Neural progenitor cell (in vitro differentiated cells): ENCODE measurements around the gene GP1BB. TPM values are rescaled to one million over a fixed set of nuclear protein-coding genes. Genes with fewer than 3 reads are reported as not detected.

Experiments
- DNase-seq: peaks from one replicate; pipeline ENCODE4 v3.0.0-alpha.2; 2016; ENCODE audit warnings: low spot score
- H2AFZ ChIP-seq: fragments of 200-600 bp; sonication (generic); replicated peaks from 2 replicates; pipeline ENCODE4 v1.6.1; 2016; ENCODE audit warnings: antibody characterized with exemption
- H3F3A ChIP-seq: fragments of 200-600 bp; sonication (generic); 2 replicates; pipeline ENCODE4 v1.6.1; 2016; ENCODE audit warnings: antibody characterized with exemption, low read depth
- H3K27ac ChIP-seq: fragments of 200-600 bp; sonication (generic); 2 replicates; pipeline ENCODE4 v1.5.1; 2016; ENCODE audit warnings: mild to moderate bottlenecking
- H3K27me3 ChIP-seq: fragments of 200-600 bp; sonication (generic); 2 replicates; pipeline ENCODE4 v1.6.1; 2016; ENCODE audit warnings: mild to moderate bottlenecking, moderate library complexity
- H3K36me3 ChIP-seq: fragments of 200-600 bp; sonication (generic); 2 replicates; pipeline ENCODE4 v1.5.1; 2016
- H3K4me1 ChIP-seq: fragments of 200-600 bp; sonication (generic); 2 replicates; pipeline ENCODE4 v1.6.1; 2016; ENCODE audit warnings: mixed run types
- H3K4me2 ChIP-seq: fragments of 200-600 bp; sonication (generic); 2 replicates; pipeline ENCODE4 v1.6.1; 2016
- H3K4me3 ChIP-seq: fragments of 200-600 bp; sonication (generic); 2 replicates; pipeline ENCODE4 v1.5.1; 2016
- H3K79me2 ChIP-seq: fragments of 200-600 bp; sonication (generic); 2 replicates; pipeline ENCODE4 v1.6.1; 2016; ENCODE audit warnings: low read depth
- H3K9ac ChIP-seq: fragments of 200-600 bp; sonication (generic); 2 replicates; pipeline ENCODE4 v1.6.1; 2016
- H3K9me3 ChIP-seq: fragments of 200-600 bp; sonication (generic); 2 replicates; pipeline ENCODE4 v1.5.1; 2016; ENCODE audit warnings: low read depth
- H4K20me1 ChIP-seq: fragments of 200-600 bp; sonication (generic); 2 replicates; pipeline ENCODE4 v1.6.1; 2016; ENCODE audit warnings: low read depth
- H3K27ac Mint-ChIP-seq: 3 replicates; pipeline ENCODE4 v1.8.0; 2021; ENCODE audit warnings: mixed read lengths
- H3K27me3 Mint-ChIP-seq: 2 replicates; pipeline ENCODE4 v1.8.0; 2022; ENCODE audit warnings: low read depth, mild to moderate bottlenecking, inconsistent platforms, moderate library complexity, mixed read lengths; ENCODE audit not compliant: insufficient read depth
- H3K36me3 Mint-ChIP-seq: 3 replicates; pipeline ENCODE4 v1.8.0; 2021; ENCODE audit warnings: mixed read lengths
- H3K4me1 Mint-ChIP-seq: 3 replicates; pipeline ENCODE4 v1.8.0; 2021; ENCODE audit warnings: mixed read lengths
- H3K4me3 Mint-ChIP-seq: 3 replicates; pipeline ENCODE4 v1.8.0; 2021; ENCODE audit warnings: mild to moderate bottlenecking, moderate library complexity, mixed read lengths
- H3K9me3 Mint-ChIP-seq: 3 replicates; pipeline ENCODE4 v1.8.0; 2020; ENCODE audit warnings: mixed read lengths
- EZH2 ChIP-seq: fragments of 200-600 bp; sonication (generic); IDR thresholded peaks from 2 replicates; pipeline ENCODE4 v1.6.1; 2017; ENCODE audit warnings: antibody characterized with exemption, mild to moderate bottlenecking, moderate library complexity
- EZH2phosphoT487 ChIP-seq: fragments of 200-600 bp; sonication (generic); IDR thresholded peaks from 2 replicates; pipeline ENCODE4 v1.6.1; 2017; ENCODE audit warnings: antibody characterized with exemption
- total RNA-seq: library from RNA; depleted of rRNA; stranded (reverse); fragments of >200 nt; gene quantifications from 2 replicates; pipeline ENCODE4 v1.2.3, GENCODE V29; 2015; ENCODE audit warnings: low replicate concordance
- TF ChIP-seq, protein P1 (sequence below): fragments of 200-600 bp; sonication (generic); IDR thresholded peaks from 2 replicates; pipeline ENCODE4 v1.5.1; 2017; ENCODE audit warnings: antibody characterized with exemption, mild to moderate bottlenecking

GP1BB gene
- total RNA-seq, 1 donor from 2014 or later: not detected

DNA sequence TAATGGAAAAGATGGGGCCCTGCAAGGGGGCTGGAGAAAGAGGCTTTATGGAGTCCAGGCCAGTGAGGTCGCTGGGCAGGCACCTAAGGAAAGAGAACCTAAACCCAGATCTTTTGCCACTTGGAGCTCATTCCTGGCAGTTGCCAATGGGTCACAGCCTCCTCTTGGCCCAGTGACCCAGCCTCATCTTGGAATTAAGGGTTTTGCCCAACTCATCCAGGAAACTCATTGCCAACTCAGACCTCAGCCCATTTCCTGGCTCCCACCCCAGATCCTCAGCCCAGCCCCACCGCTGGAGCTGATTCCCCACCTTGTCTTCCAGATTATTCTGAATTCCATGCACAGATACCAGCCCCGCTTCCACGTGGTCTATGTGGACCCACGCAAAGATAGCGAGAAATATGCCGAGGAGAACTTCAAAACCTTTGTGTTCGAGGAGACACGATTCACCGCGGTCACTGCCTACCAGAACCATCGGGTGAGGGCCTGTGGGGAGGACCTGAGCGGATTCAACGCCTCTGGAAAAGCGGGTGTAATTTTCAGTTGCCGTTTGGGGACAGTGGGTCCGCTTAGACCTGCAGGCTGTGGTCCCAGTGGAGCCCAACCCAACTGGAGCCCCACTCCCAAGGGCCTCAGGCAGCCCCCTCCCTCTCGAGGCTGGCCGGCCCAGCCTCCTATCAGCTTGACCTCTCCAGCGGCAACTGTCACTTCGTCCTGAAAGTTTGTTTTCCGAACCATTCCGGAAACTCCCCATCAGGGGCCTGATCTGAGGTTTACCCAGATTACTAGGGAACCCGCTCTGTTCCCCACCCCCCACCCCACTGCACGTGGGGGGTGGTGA, 41.5 kb downstream of the GP1BB start:
- H3K27me3 Mint-ChIP-seq: peaks cover 75% of the 10 kb centered on the region
- peaks cover 24% of the 10 kb centered on the region for H3K4me1 Mint-ChIP-seq
- no peak overlapping the region for H3K27ac Mint-ChIP-seq
- H3K27ac ChIP-seq: no peak overlapping the region
- H3K4me2 ChIP-seq: no peak overlapping the region
- no peaks in the 10 kb centered on the region for H3K36me3 Mint-ChIP-seq
- H2AFZ ChIP-seq: no peak overlapping the region
- peaks cover 25% of the 10 kb centered on the region for H3F3A ChIP-seq
- peak overlapping the region; percentile 63 for H3K4me3 Mint-ChIP-seq
- no peaks in the 10 kb centered on the region for H3K36me3 ChIP-seq
- no peak overlapping the region for H3K9ac ChIP-seq
- H3K4me3 ChIP-seq: no peak overlapping the region
- H3K9me3 ChIP-seq: no peaks in the 10 kb centered on the region
- no peaks in the 10 kb centered on the region for H3K79me2 ChIP-seq
- H3K9me3 Mint-ChIP-seq: peaks cover 7% of the 10 kb centered on the region
- H3K27me3 ChIP-seq: peaks cover 99% of the 10 kb centered on the region
- peak; percentile 41 for DNase-seq
- peaks cover 69% of the 10 kb centered on the region for H4K20me1 ChIP-seq
- H3K4me1 ChIP-seq: peaks cover 6% of the 10 kb centered on the region
- TF ChIP-seq EZH2 (peak; percentile 93), EZH2phosphoT487 (no peak)

DNA sequence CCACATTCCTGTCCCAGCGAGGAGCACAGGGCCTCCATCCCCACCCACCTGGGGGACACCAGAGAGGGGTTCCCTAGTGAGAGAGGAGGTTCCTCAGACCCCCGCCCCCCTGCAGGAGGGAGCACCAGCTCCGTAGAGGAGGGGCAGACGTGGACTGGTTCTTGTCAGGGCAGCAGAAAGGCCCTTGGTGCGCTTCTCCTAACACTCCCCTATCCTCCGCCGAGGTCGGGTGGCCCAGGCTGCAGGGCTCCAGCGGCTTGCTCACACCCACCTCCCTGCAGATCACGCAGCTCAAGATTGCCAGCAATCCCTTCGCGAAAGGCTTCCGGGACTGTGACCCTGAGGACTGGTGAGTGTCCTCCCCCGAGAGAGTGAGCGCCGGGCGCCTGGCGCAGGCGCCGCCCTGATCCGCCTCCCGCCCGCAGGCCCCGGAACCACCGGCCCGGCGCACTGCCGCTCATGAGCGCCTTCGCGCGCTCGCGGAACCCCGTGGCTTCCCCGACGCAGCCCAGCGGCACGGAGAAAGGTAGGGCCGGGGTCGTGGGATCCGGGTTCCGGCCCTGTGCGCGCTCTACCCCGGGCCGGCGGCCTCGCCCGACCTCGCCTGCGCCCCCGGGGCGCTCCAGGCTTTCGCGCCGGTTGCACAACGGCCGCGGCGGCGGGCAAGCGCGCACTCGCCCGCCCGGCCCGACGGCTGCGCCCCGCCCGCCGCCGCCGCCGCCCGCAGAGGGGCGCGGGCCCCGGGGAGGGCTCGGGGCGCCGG, 42.3 kb downstream of the GP1BB start:
- Mint-ChIP-seq H3K36me3 (no peaks in the 10 kb centered on the region), H3K27ac (no peak overlapping the region), H3K27me3 (peaks cover 70% of the 10 kb centered on the region), H3K9me3 (peaks cover 7% of the 10 kb centered on the region), H3K4me3 (no peak overlapping the region), H3K4me1 (peaks cover 19% of the 10 kb centered on the region)
- Histone ChIP-seq H3K4me2 (peak overlapping the region; percentile 52), H3K4me3 (peak overlapping the region; percentile 25), H3K9me3 (no peaks in the 10 kb centered on the region), H3K27me3 (peaks cover 100% of the 10 kb centered on the region), H3K36me3 (no peaks in the 10 kb centered on the region), H3K27ac (no peak overlapping the region), H4K20me1 (peaks cover 65% of the 10 kb centered on the region), H3K4me1 (peaks cover 2% of the 10 kb centered on the region), H3K9ac (no peak overlapping the region), H2AFZ (no peak overlapping the region), H3F3A (peaks cover 21% of the 10 kb centered on the region), H3K79me2 (no peaks in the 10 kb centered on the region)
- TF ChIP-seq, protein P1, sequence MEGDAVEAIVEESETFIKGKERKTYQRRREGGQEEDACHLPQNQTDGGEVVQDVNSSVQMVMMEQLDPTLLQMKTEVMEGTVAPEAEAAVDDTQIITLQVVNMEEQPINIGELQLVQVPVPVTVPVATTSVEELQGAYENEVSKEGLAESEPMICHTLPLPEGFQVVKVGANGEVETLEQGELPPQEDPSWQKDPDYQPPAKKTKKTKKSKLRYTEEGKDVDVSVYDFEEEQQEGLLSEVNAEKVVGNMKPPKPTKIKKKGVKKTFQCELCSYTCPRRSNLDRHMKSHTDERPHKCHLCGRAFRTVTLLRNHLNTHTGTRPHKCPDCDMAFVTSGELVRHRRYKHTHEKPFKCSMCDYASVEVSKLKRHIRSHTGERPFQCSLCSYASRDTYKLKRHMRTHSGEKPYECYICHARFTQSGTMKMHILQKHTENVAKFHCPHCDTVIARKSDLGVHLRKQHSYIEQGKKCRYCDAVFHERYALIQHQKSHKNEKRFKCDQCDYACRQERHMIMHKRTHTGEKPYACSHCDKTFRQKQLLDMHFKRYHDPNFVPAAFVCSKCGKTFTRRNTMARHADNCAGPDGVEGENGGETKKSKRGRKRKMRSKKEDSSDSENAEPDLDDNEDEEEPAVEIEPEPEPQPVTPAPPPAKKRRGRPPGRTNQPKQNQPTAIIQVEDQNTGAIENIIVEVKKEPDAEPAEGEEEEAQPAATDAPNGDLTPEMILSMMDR: no peak
- TF ChIP-seq EZH2phosphoT487 (peak; percentile 93), EZH2 (peak; percentile 79)
- peak; percentile 52 for DNase-seq

DNA sequence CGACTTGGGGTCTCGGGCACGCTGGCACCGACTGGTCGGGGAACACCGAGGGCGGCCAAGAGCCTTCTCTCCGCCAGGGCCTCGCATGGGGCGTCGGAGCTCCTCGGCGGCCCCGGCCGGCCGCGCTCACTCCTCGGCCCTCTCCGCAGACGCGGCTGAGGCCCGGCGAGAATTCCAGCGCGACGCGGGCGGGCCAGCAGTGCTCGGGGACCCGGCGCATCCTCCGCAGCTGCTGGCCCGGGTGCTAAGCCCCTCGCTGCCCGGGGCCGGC, 42.8 kb downstream of the GP1BB start:
- Mint-ChIP-seq H3K27me3 (peaks cover 70% of the 10 kb centered on the region), H3K4me1 (peaks cover 19% of the 10 kb centered on the region), H3K9me3 (peaks cover 7% of the 10 kb centered on the region), H3K4me3 (no peak overlapping the region), H3K36me3 (no peaks in the 10 kb centered on the region), H3K27ac (no peak overlapping the region)
- DNase-seq: peak; percentile 68
- peak overlapping the region; percentile 27 for H3K4me3 ChIP-seq
- H3K9me3 ChIP-seq: no peaks in the 10 kb centered on the region
- H3K79me2 ChIP-seq: no peaks in the 10 kb centered on the region
- TF ChIP-seq EZH2 (no peak), EZH2phosphoT487 (no peak)
- TF ChIP-seq, protein P1: no peak
- H4K20me1 ChIP-seq: peaks cover 65% of the 10 kb centered on the region
- H2AFZ ChIP-seq: peak overlapping the region; percentile 42
- peaks cover 21% of the 10 kb centered on the region for H3F3A ChIP-seq
- H3K36me3 ChIP-seq: no peaks in the 10 kb centered on the region
- H3K27me3 ChIP-seq: peaks cover 100% of the 10 kb centered on the region
- no peak overlapping the region for H3K9ac ChIP-seq
- peak overlapping the region; percentile 58 for H3K4me2 ChIP-seq
- H3K27ac ChIP-seq: no peak overlapping the region
- H3K4me1 ChIP-seq: peaks cover under 1% of the 10 kb centered on the region
